ENCODE data around the gene ATP5PB. TPM values are rescaled to one million over a fixed set of nuclear protein-coding genes. Genes with fewer than 3 reads are reported as not detected.

The ATP5PB gene
- total RNA-seq, 1 experiment from 2014 or later, result 194 TPM

GRCh38 chr1:111415461-111415860, 33.8 kb upstream of the ATP5PB start:
- Mint-ChIP-seq H3K9me3 (ENCODE audit: unreplicated experiment) (no peaks in the 10 kb centered on the region), H3K27me3 (ENCODE audit: insufficient read depth, unreplicated experiment) (no peaks in the 10 kb centered on the region), H3K4me3 (ENCODE audit: unreplicated experiment) (no peak overlapping the region), H3K4me1 (ENCODE audit: low read depth, unreplicated experiment) (peaks cover 21% of the 10 kb centered on the region), H3K36me3 (ENCODE audit: insufficient read depth, unreplicated experiment) (no peaks in the 10 kb centered on the region), H3K27ac (ENCODE audit: unreplicated experiment) (no peak overlapping the region)
- BruUV-seq (replicated peaks), result no TSS peak
- Histone ChIP-seq H3K9me3 (no peaks in the 10 kb centered on the region), H3K4me3 (ENCODE audit: low read depth, low read length) (no peak overlapping the region), H3K36me3 (ENCODE audit: control insufficient read depth, insufficient read depth, low read length) (no peaks in the 10 kb centered on the region), H3K4me1 (peaks cover 11% of the 10 kb centered on the region; the same call in 1 of the 2 replicates), H3K27me3 (replicated peaks; ENCODE audit: control insufficient read depth, insufficient read depth, low read length) (no peaks in the 10 kb centered on the region)
- intact Hi-C loops (cut with micrococcal nuclease; ENCODE audit: unreplicated experiment), result no loop called here
- CTCF ChIA-PET, result no interaction called here
- POLR2A ChIA-PET, result no interaction called here
- DNase-seq, result no peak
- TF ChIP-seq, protein P1, sequence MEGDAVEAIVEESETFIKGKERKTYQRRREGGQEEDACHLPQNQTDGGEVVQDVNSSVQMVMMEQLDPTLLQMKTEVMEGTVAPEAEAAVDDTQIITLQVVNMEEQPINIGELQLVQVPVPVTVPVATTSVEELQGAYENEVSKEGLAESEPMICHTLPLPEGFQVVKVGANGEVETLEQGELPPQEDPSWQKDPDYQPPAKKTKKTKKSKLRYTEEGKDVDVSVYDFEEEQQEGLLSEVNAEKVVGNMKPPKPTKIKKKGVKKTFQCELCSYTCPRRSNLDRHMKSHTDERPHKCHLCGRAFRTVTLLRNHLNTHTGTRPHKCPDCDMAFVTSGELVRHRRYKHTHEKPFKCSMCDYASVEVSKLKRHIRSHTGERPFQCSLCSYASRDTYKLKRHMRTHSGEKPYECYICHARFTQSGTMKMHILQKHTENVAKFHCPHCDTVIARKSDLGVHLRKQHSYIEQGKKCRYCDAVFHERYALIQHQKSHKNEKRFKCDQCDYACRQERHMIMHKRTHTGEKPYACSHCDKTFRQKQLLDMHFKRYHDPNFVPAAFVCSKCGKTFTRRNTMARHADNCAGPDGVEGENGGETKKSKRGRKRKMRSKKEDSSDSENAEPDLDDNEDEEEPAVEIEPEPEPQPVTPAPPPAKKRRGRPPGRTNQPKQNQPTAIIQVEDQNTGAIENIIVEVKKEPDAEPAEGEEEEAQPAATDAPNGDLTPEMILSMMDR (IDR thresholded peaks at IDR 0.05; ENCODE audit: insufficient read depth in 1 of 2, low read depth in 1 of 2, low read length in 1 of 2, severe bottlenecking in 1 of 2, unreplicated experiment in 1 of 2), result no peak

GRCh38 chr1:111417755-111418154, 31.5 kb upstream of the ATP5PB start:
- Mint-ChIP-seq H3K4me3 (ENCODE audit: unreplicated experiment) (no peak overlapping the region), H3K9me3 (ENCODE audit: unreplicated experiment) (no peaks in the 10 kb centered on the region), H3K27ac (ENCODE audit: unreplicated experiment) (peak overlapping the region; percentile 5), H3K36me3 (ENCODE audit: insufficient read depth, unreplicated experiment) (no peaks in the 10 kb centered on the region), H3K4me1 (ENCODE audit: low read depth, unreplicated experiment) (peaks cover 24% of the 10 kb centered on the region), H3K27me3 (ENCODE audit: insufficient read depth, unreplicated experiment) (no peaks in the 10 kb centered on the region)
- Histone ChIP-seq H3K4me1 (peaks cover 11% of the 10 kb centered on the region; the same call in 1 of the 2 replicates), H3K36me3 (ENCODE audit: control insufficient read depth, insufficient read depth, low read length) (no peaks in the 10 kb centered on the region), H3K27me3 (replicated peaks; ENCODE audit: control insufficient read depth, insufficient read depth, low read length) (no peaks in the 10 kb centered on the region), H3K9me3 (no peaks in the 10 kb centered on the region), H3K4me3 (ENCODE audit: low read depth, low read length) (no peak overlapping the region)
- peak in 1 of 2 experiments; percentile 30 for DNase-seq
- ChIA-PET POLR2A (interaction anchor here (0.8 kb wide), 1 partner anchor 71 kb away, joined by 3 read pairs; no protein-coding TSS in a partner anchor), CTCF (interaction anchor here (0.6 to 1.0 kb wide), 3 partner anchors 18 to 1311 kb away, joined by 3 read pairs; no protein-coding TSS in a partner anchor)
- BruUV-seq (replicated peaks), result no TSS peak
- intact Hi-C loops (cut with micrococcal nuclease; ENCODE audit: unreplicated experiment), result no loop called here
- TF ChIP-seq, protein P1 (IDR thresholded peaks at IDR 0.05; ENCODE audit: insufficient read depth in 1 of 2, low read depth in 1 of 2, low read length in 1 of 2, severe bottlenecking in 1 of 2, unreplicated experiment in 1 of 2), result no peak

DNA sequence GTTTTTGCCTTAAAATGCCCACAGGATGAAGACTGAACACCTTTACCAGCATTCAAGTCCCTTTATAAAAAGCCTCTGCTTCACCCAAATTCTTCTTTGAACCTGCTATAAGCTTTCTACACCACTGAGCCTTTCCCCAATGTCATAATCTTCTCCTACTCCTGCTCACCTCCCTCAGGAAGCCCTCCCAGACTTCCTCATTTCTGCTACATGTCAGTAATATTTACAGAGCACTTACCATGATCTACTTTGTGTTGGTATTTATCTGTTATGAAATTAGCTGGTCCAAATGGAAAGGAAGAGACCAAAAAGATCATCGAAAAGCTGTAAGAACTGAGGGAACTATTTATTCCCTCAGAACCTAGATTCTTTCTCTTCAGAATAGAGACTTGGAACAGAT, 30.2 kb upstream of the ATP5PB start:
- no peak overlapping the region for H3K4me3 ChIP-seq (ENCODE audit: low read depth, low read length)
- Mint-ChIP-seq H3K27me3 (ENCODE audit: insufficient read depth, unreplicated experiment) (no peaks in the 10 kb centered on the region), H3K27ac (ENCODE audit: unreplicated experiment) (no peak overlapping the region), H3K9me3 (ENCODE audit: unreplicated experiment) (no peaks in the 10 kb centered on the region), H3K4me1 (ENCODE audit: low read depth, unreplicated experiment) (peaks cover 30% of the 10 kb centered on the region), H3K4me3 (ENCODE audit: unreplicated experiment) (no peak overlapping the region), H3K36me3 (ENCODE audit: insufficient read depth, unreplicated experiment) (no peaks in the 10 kb centered on the region)
- H3K9me3 ChIP-seq, result no peaks in the 10 kb centered on the region
- POLR2A ChIA-PET, result no interaction called here
- intact Hi-C loops (cut with micrococcal nuclease; ENCODE audit: unreplicated experiment), result no loop called here
- CTCF ChIA-PET, result no interaction called here
- no TSS peak for BruUV-seq (replicated peaks)
- peaks cover 11% of the 10 kb centered on the region; the same call in 1 of the 2 replicates for H3K4me1 ChIP-seq
- no peaks in the 10 kb centered on the region for H3K36me3 ChIP-seq (ENCODE audit: control insufficient read depth, insufficient read depth, low read length)
- no peak for DNase-seq
- no peaks in the 10 kb centered on the region for H3K27me3 ChIP-seq (replicated peaks; ENCODE audit: control insufficient read depth, insufficient read depth, low read length)
- TF ChIP-seq, protein P1 (IDR thresholded peaks at IDR 0.05; ENCODE audit: insufficient read depth in 1 of 2, low read depth in 1 of 2, low read length in 1 of 2, severe bottlenecking in 1 of 2, unreplicated experiment in 1 of 2), result no peak

Data from Caco-2 (cell line).